GM12878 (cell line): ENCODE measurements around the gene CENPW. TPM values are rescaled to one million over a fixed set of nuclear protein-coding genes. Genes with fewer than 3 reads are reported as not detected.

Experiments used
- ASH2L ChIP-seq: fragments of 300-600, 200-600 bp; sonication (generic); IDR thresholded peaks from 2 replicates; pipeline ENCODE4 v1.6.1; 2017; ENCODE audit warnings: low read depth, mild to moderate bottlenecking, borderline replicate concordance
- CBX5 ChIP-seq: sonication (generic); IDR thresholded peaks from 2 replicates; pipeline ENCODE4 v1.6.1; 2016; ENCODE audit warnings: low read depth, moderate library complexity, mild to moderate bottlenecking, inconsistent platforms
- CEBPB ChIP-seq, 2 experiments: fragments of 150-350 bp in 1 of 2; IDR thresholded peaks; 2 replicates each; pipeline ENCODE4 v1.6.1; 2012 to 2014; ENCODE audit warnings: low read depth in 2 of 2, low read length in 2 of 2, borderline replicate concordance in 1 of 2, inconsistent platforms in 1 of 2
- CHD4 ChIP-seq: fragments of 200-600 bp; sonication (generic); IDR thresholded peaks from 2 replicates; pipeline ENCODE4 v1.6.1; 2016; ENCODE audit warnings: mild to moderate bottlenecking
- CREB1 ChIP-seq: IDR thresholded peaks from 2 replicates; pipeline ENCODE4 v1.6.1; 2012; ENCODE audit warnings: low read depth, mild to moderate bottlenecking, inconsistent platforms
- EP300 ChIP-seq, 2 experiments: fragments of 150-350 bp in 1 of 2; IDR thresholded peaks; 2 replicates each; pipeline ENCODE4 v1.6.1; 2011 to 2012; ENCODE audit warnings: low read depth in 2 of 2, low read length in 2 of 2, borderline replicate concordance in 1 of 2, improper control_type of control experiment in 1 of 2, inconsistent platforms in 1 of 2; ENCODE audit not compliant: control insufficient read depth in 1 of 2
- JUND ChIP-seq: IDR thresholded peaks from 2 replicates; pipeline ENCODE4 v1.6.1; 2012; ENCODE audit warnings: low read depth, mild to moderate bottlenecking, low read length, improper control_type of control experiment, moderate library complexity
- KAT2A ChIP-seq: conservative IDR thresholded peaks from 2 replicates; pipeline ENCODE4 v1.6.1; 2011; ENCODE audit warnings: low read depth, low read length; ENCODE audit not compliant: control insufficient read depth
- MEF2B ChIP-seq: fragments of 450-650 bp; IDR thresholded peaks from 2 replicates; pipeline ENCODE4 v1.6.1; 2018; ENCODE audit warnings: mild to moderate bottlenecking, moderate library complexity; ENCODE audit not compliant: partially characterized antibody, poor library complexity, severe bottlenecking
- MYC ChIP-seq: IDR thresholded peaks from 2 replicates; pipeline ENCODE4 v1.6.1; 2011; ENCODE audit warnings: mild to moderate bottlenecking, low read length, moderate library complexity, inconsistent platforms; ENCODE audit not compliant: insufficient read depth, insufficient replicate concordance, insufficient read length, severe bottlenecking
- NFYB ChIP-seq: IDR thresholded peaks from 2 replicates; pipeline ENCODE4 v1.6.1; 2011; ENCODE audit warnings: low read depth, mild to moderate bottlenecking, low read length, improper control_type of control experiment, moderate library complexity; ENCODE audit not compliant: insufficient read depth
- NR2C1 ChIP-seq: fragments of 450-650 bp; IDR thresholded peaks from 2 replicates; pipeline ENCODE4 v1.6.1; 2017; ENCODE audit warnings: antibody characterized with exemption, mild to moderate bottlenecking, moderate library complexity
- NRF1 ChIP-seq: conservative IDR thresholded peaks from 2 replicates; pipeline ENCODE4 v1.6.1; 2011; ENCODE audit warnings: mild to moderate bottlenecking, low read depth, low read length, improper control_type of control experiment
- POU2F2 ChIP-seq: IDR thresholded peaks from 3 replicates; pipeline ENCODE4 v1.6.1; 2011; ENCODE audit warnings: low read depth, mild to moderate bottlenecking, low read length, borderline replicate concordance
- SMAD5 ChIP-seq: IDR thresholded peaks from 2 replicates; pipeline ENCODE4 v1.6.1; 2016; ENCODE audit warnings: antibody characterized with exemption, low read depth
- SREBF1 ChIP-seq: IDR thresholded peaks from 2 replicates; pipeline ENCODE4 v1.6.1; 2012; ENCODE audit warnings: mild to moderate bottlenecking, low read length
- WRNIP1 ChIP-seq: IDR thresholded peaks from 2 replicates; pipeline ENCODE4 v1.6.1; 2011; ENCODE audit warnings: low read depth, low read length, improper control_type of control experiment, borderline replicate concordance
- ZNF207 ChIP-seq: fragments of 450-650 bp; IDR thresholded peaks from 2 replicates; pipeline ENCODE4 v1.6.1; 2014; ENCODE audit warnings: antibody characterized with exemption, mild to moderate bottlenecking, borderline replicate concordance
- ZNF217 ChIP-seq: fragments of 450-650 bp; IDR thresholded peaks from 2 replicates; pipeline ENCODE4 v1.6.1; 2017; ENCODE audit warnings: antibody characterized with exemption, mild to moderate bottlenecking
- polyA plus RNA-seq, 11 experiments: library from polyadenylated mRNA; depleted of rRNA in 4 of 11; unstranded in 6 of 11; stranded (reverse) in 5 of 11; fragments of >200 nt; fragmentation: Nextera tagmentation in 4 of 11; fragmentation: Illumina TruSeq in 1 of 11; extraction: Ambion mirVana in 4 of 11; extraction: Trizol in 1 of 11; gene quantifications; 1 replicate in 1 of 11; 2 replicates in 10 of 11; pipeline versions ENCODE4 v1.2.1 to v1.2.3, GENCODE V29; 2011 to 2016; ENCODE audit warnings: inconsistent platforms in 2 of 11, missing spikeins in 2 of 11, low read depth in 1 of 11
- total RNA-seq, 4 experiments: library from RNA; depleted of rRNA in 3 of 4; stranded (reverse); fragments of >200 nt in 3 of 4; fragmentation: Illumina TruSeq in 1 of 4; extraction: Trizol in 1 of 4; gene quantifications; 2 replicates each; pipeline versions ENCODE4 v1.2.1 to v1.2.3, GENCODE V29; 2013 to 2021
- TF ChIP-seq, protein P1 (sequence below): fragments of 150-350 bp; IDR thresholded peaks from 2 replicates; pipeline ENCODE4 v1.6.1; 2014; ENCODE audit warnings: mild to moderate bottlenecking, low read depth, low read length
- TF ChIP-seq, protein P2 (sequence below): fragments of 450-650 bp; IDR thresholded peaks from 2 replicates; pipeline ENCODE4 v1.6.1; 2017; ENCODE audit warnings: mild to moderate bottlenecking
- TF ChIP-seq, protein P3 (sequence below): IDR thresholded peaks from 2 replicates; pipeline ENCODE4 v1.6.1; 2011; ENCODE audit warnings: mild to moderate bottlenecking, low read depth, low read length, moderate library complexity; ENCODE audit not compliant: insufficient replicate concordance

CENPW gene
- total and polyA plus RNA-seq, 10 of the 15 experiments (the other 5 are each of a cell fraction or from before 2014, with no cell fraction given) = 27.2 to 283 (median 66.8) TPM

DNA sequence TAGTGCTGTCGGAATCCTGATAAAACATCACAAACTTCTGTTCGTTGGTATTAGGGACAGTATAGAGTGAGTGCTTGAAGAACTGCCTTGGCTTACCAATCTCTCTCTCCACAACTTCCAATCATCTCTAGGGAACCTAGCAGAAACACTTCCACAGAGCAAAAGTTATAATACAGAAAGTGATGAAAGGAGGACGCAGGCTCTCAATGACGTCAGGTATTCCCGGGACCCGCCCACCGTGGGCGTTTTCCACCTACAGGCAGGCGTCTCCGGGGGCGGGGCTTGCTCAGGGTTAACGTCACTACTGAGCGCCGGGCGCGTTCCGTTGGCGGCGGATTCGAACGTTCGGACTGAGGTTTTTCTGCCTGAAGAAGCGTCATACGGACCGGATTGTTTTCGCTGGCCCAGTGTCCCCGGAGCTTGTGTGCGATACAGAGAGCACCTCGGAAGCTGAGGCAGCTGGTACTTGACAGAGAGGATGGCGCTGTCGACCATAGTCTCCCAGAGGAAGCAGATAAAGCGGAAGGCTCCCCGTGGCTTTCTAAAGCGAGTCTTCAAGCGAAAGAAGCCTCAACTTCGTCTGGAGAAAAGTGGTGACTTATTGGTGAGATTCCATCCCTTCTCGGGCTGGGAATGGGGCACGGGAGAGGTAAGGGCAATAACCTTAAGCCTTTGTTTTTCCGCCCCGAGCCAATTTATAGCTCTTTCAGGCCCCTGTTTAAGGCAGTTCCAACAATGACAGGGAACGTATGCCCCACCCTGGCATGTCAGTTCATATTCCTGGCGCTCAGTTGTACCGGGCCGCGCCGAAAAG lies at the start of gene CENPW (continued):
- TF ChIP-seq MYC (no peak), KAT2A (no peak), NR2C1 (no peak), ZNF217 (no peak), CBX5 (peak; percentile 38; the same call in 1 of the 2 replicates), JUND (no peak), MEF2B (no peak), SREBF1 (no peak), POU2F2 (peak; percentile 59; the same call in 1 of the 3 replicates), ASH2L (peak; percentile 86; the same call in 1 of the 2 replicates), ZNF207 (0 out of 2 replicates have a peak, but pooled peaks have one; percentile 23), SMAD5 (no peak), EP300 (IDR thresholded peaks at IDR 0.05; ENCODE audit: borderline replicate concordance in 1 of 2, control insufficient read depth in 1 of 2, low read depth in 2 of 2, low read length in 2 of 2) (no peak), CREB1 (peak; percentile 100), CEBPB (IDR thresholded peaks at IDR 0.05; ENCODE audit: borderline replicate concordance in 1 of 2, low read depth in 2 of 2, low read length in 2 of 2) (no peak), NFYB (no peak), CHD4 (no peak), NRF1 (no peak), WRNIP1 (no peak)
- TF ChIP-seq, protein P1, sequence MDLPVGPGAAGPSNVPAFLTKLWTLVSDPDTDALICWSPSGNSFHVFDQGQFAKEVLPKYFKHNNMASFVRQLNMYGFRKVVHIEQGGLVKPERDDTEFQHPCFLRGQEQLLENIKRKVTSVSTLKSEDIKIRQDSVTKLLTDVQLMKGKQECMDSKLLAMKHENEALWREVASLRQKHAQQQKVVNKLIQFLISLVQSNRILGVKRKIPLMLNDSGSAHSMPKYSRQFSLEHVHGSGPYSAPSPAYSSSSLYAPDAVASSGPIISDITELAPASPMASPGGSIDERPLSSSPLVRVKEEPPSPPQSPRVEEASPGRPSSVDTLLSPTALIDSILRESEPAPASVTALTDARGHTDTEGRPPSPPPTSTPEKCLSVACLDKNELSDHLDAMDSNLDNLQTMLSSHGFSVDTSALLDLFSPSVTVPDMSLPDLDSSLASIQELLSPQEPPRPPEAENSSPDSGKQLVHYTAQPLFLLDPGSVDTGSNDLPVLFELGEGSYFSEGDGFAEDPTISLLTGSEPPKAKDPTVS = no peak
- TF ChIP-seq, protein P2, sequence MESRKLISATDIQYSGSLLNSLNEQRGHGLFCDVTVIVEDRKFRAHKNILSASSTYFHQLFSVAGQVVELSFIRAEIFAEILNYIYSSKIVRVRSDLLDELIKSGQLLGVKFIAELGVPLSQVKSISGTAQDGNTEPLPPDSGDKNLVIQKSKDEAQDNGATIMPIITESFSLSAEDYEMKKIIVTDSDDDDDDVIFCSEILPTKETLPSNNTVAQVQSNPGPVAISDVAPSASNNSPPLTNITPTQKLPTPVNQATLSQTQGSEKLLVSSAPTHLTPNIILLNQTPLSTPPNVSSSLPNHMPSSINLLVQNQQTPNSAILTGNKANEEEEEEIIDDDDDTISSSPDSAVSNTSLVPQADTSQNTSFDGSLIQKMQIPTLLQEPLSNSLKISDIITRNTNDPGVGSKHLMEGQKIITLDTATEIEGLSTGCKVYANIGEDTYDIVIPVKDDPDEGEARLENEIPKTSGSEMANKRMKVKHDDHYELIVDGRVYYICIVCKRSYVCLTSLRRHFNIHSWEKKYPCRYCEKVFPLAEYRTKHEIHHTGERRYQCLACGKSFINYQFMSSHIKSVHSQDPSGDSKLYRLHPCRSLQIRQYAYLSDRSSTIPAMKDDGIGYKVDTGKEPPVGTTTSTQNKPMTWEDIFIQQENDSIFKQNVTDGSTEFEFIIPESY = no peak
- TF ChIP-seq, protein P3, sequence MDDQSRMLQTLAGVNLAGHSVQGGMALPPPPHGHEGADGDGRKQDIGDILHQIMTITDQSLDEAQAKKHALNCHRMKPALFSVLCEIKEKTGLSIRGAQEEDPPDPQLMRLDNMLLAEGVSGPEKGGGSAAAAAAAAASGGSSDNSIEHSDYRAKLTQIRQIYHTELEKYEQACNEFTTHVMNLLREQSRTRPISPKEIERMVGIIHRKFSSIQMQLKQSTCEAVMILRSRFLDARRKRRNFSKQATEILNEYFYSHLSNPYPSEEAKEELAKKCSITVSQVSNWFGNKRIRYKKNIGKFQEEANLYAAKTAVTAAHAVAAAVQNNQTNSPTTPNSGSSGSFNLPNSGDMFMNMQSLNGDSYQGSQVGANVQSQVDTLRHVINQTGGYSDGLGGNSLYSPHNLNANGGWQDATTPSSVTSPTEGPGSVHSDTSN = no peak
